RWPE2 (cell line): ENCODE results near the gene ZBED4.

Experiments
- ATAC-seq: fragments of 200-7000 bp; cut with Tn5 transposase; 3 replicates; pipeline ENCODE4 v1.9.1; 2021; ENCODE audit warnings: low read depth
- DNase-seq: peaks from one replicate; pipeline ENCODE4 v3.0.0-alpha.2; 2020; ENCODE audit warnings: low spot score
- H3K27ac ChIP-seq: fragments of 450-650 bp; 2 replicates; pipeline ENCODE4 v1.5.1; 2017; ENCODE audit warnings: mild to moderate bottlenecking; ENCODE audit not compliant: poor library complexity, severe bottlenecking
- H3K27me3 ChIP-seq: fragments of 250-450 bp; sonication (Bioruptor Pico); 2 replicates; pipeline ENCODE4 v1.5.1; 2021; ENCODE audit warnings: mild to moderate bottlenecking, moderate library complexity; ENCODE audit not compliant: insufficient read depth, poor library complexity, severe bottlenecking
- H3K36me3 ChIP-seq: fragments of 250-450 bp; sonication (Bioruptor Pico); 2 replicates; pipeline ENCODE4 v1.5.1; 2020; ENCODE audit warnings: low read depth, mild to moderate bottlenecking, moderate library complexity
- H3K4me1 ChIP-seq: fragments of 250-450 bp; sonication (Bioruptor Pico); 2 replicates; pipeline ENCODE4 v1.5.1; 2021; ENCODE audit warnings: mild to moderate bottlenecking, moderate library complexity; ENCODE audit not compliant: insufficient read depth, poor library complexity, severe bottlenecking
- H3K4me3 ChIP-seq: fragments of 250-450 bp; sonication (Bioruptor Pico); 2 replicates; pipeline ENCODE4 v1.5.1; 2021; ENCODE audit warnings: mild to moderate bottlenecking, moderate library complexity; ENCODE audit not compliant: severe bottlenecking
- H3K9me3 ChIP-seq: fragments of 250-450 bp; sonication (Bioruptor Pico); 2 replicates; pipeline ENCODE4 v1.5.1; 2021; ENCODE audit warnings: mild to moderate bottlenecking, moderate library complexity; ENCODE audit not compliant: severe bottlenecking
- TF ChIP-seq, protein P1 (sequence below): fragments of 450-650 bp; IDR thresholded peaks from one replicate; pipeline ENCODE4 v1.5.1; 2017; ENCODE audit warnings: mild to moderate bottlenecking, moderate library complexity; ENCODE audit not compliant: poor library complexity, severe bottlenecking

The ZBED4 gene

DNA sequence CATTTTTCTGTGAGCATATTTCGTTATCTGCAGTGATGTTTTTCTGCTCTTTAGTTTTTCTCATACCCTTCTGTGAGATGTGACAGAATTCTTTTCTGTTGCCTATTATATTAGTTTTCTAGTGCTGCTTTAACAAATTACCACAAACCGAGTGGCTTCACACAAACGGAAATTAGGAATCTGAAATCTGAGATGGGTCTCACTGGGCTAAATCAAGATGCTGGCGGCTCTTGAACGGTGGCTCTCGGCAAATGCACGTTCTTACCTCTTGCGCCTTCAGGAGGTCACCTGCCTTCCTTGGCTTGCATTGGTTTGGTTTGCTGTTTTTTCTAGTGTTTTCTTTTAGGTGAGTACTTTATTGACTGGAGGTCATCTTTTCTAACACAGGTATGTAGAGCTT is 13.0 kb downstream of the ZBED4 start:
- H3K4me1 ChIP-seq, result no peaks in the 10 kb centered on the region
- H3K4me3 ChIP-seq, result no peak overlapping the region
- ATAC-seq, result no peak
- H3K27me3 ChIP-seq, result no peaks in the 10 kb centered on the region
- no peak for DNase-seq
- H3K9me3 ChIP-seq, result peaks cover 3% of the 10 kb centered on the region
- TF ChIP-seq, protein P1, sequence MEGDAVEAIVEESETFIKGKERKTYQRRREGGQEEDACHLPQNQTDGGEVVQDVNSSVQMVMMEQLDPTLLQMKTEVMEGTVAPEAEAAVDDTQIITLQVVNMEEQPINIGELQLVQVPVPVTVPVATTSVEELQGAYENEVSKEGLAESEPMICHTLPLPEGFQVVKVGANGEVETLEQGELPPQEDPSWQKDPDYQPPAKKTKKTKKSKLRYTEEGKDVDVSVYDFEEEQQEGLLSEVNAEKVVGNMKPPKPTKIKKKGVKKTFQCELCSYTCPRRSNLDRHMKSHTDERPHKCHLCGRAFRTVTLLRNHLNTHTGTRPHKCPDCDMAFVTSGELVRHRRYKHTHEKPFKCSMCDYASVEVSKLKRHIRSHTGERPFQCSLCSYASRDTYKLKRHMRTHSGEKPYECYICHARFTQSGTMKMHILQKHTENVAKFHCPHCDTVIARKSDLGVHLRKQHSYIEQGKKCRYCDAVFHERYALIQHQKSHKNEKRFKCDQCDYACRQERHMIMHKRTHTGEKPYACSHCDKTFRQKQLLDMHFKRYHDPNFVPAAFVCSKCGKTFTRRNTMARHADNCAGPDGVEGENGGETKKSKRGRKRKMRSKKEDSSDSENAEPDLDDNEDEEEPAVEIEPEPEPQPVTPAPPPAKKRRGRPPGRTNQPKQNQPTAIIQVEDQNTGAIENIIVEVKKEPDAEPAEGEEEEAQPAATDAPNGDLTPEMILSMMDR, result no peak
- H3K27ac ChIP-seq, result no peak overlapping the region
- H3K36me3 ChIP-seq, result no peaks in the 10 kb centered on the region

DNA sequence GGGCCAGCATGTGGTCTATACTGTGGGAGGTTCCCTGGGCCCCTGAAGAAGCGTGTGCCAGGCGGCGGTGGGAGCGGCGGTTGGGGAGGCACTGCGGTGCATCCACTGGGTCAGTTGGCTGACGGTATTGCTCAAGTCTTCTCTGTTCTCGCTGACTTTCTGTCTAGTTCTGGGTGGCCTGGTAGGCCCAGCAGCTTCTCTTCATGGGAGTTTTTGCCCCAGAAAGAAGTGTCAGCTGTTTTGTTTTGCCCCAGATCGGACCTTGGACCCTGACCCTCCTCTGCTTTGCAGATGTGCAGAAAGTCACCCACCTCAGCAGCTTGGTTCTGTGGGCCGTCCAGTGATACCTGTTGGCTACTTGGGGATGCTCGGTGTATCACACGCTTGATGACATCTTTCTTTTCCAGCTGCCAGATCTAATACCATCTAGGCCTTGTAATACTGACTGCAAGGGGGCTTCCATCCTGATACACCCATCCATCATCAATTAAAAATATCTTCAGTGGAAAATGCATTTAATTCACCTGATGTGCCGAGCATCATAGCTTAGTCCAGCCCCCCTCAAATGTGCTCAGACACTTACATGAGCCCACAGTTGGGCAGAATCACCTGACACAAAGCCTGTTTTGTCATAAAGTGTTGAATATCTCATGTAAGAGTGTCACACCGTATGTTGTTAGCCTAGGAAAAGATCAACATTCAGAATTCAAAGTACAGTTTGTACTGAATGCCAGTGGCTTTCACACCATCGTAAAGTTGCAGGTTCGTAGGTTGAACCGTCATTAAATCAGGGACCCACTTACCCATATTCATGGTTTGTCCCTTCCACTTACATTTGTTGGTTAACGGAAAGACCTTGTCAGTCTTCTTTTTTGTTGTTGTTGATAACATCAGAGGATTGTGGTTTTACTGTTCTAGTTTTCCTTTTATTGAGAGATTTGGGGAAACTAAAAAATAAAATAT is 13.9 kb downstream of the ZBED4 start:
- no peak overlapping the region for H3K4me3 ChIP-seq
- TF ChIP-seq, protein P1, result no peak
- H3K36me3 ChIP-seq, result no peaks in the 10 kb centered on the region
- H3K27ac ChIP-seq, result no peak overlapping the region
- DNase-seq, result no peak
- H3K27me3 ChIP-seq, result no peaks in the 10 kb centered on the region
- peaks cover 3% of the 10 kb centered on the region for H3K9me3 ChIP-seq
- no peaks in the 10 kb centered on the region for H3K4me1 ChIP-seq
- ATAC-seq, result no peak

DNA sequence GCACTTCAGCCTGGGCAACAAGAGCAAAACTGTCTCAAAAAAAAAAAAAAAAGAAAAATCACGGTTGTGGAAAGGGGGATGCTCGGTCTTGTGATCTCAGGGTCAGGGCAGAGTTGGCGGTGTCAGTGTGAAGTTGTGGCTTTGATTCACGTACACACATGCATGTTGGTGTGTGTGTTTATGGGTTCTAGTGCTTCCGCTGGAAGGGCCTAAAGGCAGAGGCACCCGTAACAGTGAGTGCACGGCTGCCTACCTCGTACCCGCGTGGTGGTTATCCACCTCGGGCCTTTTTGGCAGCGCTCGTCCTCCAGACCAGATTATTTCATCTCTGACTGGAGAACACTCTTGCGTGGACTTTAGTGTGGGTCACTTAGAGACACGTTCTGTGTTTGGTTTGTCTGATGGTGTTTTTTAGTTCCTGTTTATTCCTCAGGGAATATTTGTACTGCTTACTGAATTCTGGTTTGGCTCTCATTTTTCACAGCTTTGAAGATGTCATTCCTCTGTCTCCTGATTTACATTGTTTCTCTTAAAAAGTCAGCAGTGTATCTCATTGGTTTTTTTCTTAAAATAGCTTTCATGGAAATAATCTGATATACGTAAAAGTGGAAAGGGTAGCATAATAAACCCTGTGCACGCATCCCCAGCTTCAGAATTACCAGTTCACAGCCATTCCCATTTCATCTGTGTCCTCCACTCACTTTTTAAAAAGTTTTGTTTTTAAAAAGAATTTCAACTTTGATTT is 15.6 kb downstream of the ZBED4 start:
- DNase-seq (no peak), ATAC-seq (no peak)
- Histone ChIP-seq H3K9me3 (peaks cover 3% of the 10 kb centered on the region), H3K4me3 (no peak overlapping the region), H3K27ac (no peak overlapping the region), H3K27me3 (no peaks in the 10 kb centered on the region), H3K36me3 (no peaks in the 10 kb centered on the region), H3K4me1 (no peaks in the 10 kb centered on the region)
- TF ChIP-seq, protein P1, result no peak

DNA sequence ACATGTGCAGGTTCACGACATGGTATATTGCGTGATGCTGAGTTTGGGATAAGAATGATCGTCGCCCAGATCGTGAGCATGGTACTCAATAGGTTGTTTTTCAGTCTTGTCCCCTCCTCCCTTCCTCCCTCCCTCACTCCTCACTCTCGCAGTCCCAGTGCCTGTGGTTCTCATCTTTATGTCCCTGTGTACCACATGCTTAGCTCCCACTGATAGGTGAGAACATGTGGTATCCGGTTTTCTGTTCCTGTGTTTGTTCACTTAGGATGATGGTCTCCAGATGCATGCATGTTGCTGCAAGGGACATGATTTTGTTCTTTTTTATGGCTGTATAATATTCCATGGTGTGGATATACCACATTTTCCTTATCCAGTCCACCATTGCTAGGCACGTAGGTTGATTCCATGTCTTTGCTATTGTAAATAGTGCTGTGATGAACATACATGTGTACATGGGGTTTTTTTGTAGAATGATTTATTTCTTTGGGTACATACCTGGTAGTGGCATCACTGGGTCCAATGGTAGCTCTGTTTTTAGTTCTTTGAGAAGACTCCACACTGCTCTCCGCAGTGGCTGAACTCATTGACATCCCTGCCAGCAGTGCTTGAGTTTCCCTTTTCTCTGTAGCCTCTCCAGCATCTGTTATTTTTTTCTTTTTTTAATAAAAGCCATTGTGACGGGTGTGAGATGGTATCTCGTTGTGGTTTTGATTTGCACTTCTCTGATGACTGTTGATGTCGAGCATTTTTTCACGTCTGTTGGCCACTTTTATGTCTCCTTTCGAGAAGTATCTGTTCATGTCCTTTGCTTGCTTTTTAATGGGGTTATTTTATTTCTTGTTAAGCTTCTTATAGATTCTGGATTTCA is 16.4 kb downstream of the ZBED4 start:
- Histone ChIP-seq H3K4me1 (no peaks in the 10 kb centered on the region), H3K27ac (no peak overlapping the region), H3K27me3 (no peaks in the 10 kb centered on the region), H3K9me3 (peaks cover 3% of the 10 kb centered on the region), H3K4me3 (no peak overlapping the region), H3K36me3 (no peaks in the 10 kb centered on the region)
- ATAC-seq, result no peak
- TF ChIP-seq, protein P1, result no peak
- no peak for DNase-seq
